Stimulated activated CD4-positive, alpha-beta T cell treated with anti-CD3 and anti-CD28 coated beads, Interleukin-2, amount 100 ng/mL, for 24 hours (primary cell): ENCODE measurements around the gene IGSF9.

ENCODE experiments used
- DNase-seq, 2 donors: peaks; one replicate each; pipeline ENCODE4 v3.0.0-alpha.2; 2020

IGSF9 gene

DNA sequence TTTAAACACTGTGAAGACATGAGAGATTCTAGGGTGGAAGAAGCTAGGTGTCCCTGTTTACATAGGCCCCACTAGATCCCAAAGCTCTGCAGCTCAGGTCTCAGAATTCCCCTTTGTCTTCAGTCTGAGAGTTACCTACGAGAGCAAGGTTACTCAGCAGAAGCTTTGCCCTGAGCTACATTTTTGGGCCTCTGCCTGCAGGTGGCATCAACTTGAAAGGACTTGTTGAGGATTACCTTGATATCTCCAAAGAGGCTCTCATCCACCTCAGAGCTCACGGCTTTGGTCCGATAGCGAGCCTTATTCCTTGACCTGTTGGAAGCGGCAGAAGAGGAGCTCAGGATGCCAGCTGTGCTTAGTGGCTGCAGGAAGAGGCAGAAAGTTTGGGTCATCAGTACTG, 52.5 kb downstream of the IGSF9 start:
- no peak for DNase-seq

DNA sequence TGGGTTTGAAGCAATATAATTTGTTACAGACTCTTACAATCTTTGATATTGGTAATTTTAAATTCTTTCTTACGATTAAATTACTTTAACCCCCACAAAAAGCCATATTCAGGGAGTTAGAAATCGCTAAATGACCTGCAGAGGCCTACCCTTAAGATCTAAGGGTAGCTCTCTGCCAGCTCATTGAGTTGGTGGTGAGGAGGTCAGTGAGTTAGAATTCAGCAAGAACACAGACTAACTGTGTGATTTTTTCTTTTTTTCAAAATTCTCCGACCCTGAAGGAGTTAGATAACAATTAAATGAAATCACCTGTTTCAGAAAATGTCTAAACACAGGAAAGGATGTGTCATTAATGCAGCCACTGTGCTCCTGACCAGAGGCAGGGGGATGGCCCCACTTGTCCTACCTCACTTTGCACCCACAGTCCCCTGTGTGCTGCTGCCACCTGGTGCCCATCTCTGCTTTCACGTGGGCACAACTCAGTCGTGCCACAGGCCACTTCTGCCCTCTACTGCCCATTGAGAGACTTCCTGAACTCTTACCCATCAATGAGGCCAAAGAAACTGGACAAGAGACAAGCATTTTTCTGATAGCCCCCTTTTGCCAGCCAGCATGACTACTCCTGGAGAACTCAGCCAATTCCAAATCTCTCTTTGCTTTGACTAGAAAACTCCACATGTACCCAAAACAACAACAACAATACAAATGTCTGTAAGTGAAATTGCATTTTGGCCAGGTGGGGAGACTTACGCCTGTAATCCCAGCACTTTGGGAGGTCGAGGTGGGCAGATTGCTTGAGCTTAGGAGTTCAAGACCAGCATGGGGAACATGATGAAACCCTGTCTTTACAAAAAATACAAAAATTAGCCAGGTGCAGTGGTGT, 53.9 kb downstream of the IGSF9 start:
- DNase-seq = peak; percentile 78 to 79

DNA sequence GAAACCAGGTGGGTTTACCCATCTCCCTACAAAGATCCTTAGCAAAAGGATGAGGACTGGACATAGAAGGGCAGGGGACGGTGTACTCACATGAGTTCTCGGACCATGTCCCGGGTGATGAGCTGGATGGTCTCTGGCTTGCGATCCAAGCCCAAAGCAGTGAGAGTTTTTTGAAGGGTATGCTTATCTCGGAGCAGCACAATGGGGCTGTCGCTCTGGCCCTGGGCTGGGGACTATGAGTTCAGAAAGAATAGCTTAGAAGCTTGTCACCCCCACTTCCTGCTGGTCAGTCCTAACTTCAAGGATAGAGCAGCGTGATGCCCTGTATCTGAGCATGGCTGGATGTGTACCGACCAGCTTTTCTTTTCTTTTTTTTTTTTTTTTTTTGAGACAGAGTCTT, 55.0 kb downstream of the IGSF9 start:
- no peak for DNase-seq

DNA sequence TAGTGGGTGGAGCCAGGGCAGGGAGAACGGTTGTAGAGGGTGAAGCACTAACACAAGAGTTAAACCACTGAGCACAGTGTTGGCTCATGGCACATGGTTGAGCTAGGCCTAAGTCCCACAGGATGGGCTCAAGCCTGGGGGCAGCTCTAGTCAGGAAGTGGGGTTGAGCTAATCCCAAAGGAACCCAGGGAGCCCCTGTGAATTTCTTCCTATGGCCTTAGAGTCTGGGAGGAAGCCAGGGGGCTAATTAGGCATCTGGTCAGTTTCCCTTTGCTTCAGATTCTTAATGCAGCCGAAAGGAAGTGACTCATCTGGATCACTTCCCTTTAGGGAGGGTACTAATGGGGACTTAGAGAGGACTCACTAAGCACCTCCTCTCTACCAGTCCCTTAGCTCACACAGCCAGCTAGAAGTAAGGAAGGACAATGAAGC, 55.6 kb downstream of the IGSF9 start:
- no peak for DNase-seq

DNA sequence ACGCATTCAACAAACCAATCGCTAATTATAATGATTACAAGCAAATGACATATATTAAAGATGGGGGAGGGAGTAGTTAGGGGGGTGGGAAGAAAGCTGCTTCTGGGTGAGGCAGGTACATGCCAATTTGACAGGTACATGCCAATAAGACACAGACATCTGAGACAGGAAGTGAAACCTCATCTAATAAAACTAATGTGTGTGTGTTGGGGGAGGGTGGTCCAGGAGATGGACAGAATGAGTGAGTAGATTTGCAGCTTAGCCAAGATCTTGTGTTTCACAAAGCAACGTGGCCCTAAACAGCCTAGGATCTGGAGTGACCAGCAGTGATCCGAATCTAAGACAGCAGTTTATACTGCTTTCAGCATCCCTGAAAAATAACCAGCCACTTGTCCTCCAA, 56.2 kb downstream of the IGSF9 start:
- DNase-seq = no peak

DNA sequence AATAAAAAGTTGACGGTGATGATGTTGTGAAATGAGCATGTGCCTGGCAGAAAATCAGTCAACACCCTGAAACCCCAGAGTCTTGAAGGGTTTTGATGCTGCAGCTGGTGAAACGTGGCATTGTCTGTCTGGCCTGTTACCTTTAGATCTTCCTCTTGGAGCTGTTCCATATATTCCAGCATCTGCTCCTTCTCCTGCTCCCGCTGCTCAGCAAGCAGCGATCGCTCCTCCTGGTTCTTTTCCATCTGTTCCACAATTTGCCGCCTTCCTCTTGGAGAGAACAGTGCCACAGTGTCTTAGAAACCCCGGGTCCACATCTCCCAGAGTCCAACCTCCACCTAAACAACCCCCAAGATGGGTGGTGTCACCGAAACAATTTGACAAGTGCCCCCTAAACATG, 61.1 kb downstream of the IGSF9 start:
- DNase-seq = no peak

DNA sequence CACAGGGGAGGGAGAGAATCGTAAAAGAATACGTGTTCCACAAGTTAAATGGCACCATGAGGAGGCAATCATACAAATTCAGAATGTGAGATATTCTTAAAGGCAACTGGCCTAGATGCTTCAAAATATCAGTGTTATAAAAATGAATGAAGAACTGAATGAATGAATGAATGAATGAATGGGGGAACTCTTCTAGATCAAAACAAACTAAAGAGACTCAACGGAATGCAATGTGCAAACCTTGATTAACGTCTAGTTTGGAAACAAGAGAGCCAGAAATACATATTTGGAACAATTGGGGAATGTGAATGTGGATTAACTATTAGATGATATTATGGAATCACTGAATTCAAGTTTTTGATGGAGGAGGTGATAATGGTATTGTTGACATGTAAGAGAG, 62.3 kb downstream of the IGSF9 start:
- no peak for DNase-seq

DNA sequence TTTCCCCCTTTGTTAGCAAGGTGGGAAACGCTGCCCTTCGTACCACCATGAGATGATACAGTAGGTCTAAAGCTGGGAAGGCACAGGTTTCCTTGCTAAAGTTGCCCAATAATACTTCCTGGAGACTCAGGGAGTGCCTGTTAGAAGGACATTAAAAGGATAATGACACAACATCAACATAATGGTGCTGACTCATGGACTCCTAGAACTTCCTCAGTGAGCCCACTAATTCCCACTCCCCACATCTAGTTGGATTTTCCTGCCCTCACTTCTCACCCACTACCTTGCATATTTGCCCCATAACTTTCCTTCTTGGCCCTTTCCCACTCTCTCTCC, 62.9 kb downstream of the IGSF9 start:
- no peak for DNase-seq

DNA sequence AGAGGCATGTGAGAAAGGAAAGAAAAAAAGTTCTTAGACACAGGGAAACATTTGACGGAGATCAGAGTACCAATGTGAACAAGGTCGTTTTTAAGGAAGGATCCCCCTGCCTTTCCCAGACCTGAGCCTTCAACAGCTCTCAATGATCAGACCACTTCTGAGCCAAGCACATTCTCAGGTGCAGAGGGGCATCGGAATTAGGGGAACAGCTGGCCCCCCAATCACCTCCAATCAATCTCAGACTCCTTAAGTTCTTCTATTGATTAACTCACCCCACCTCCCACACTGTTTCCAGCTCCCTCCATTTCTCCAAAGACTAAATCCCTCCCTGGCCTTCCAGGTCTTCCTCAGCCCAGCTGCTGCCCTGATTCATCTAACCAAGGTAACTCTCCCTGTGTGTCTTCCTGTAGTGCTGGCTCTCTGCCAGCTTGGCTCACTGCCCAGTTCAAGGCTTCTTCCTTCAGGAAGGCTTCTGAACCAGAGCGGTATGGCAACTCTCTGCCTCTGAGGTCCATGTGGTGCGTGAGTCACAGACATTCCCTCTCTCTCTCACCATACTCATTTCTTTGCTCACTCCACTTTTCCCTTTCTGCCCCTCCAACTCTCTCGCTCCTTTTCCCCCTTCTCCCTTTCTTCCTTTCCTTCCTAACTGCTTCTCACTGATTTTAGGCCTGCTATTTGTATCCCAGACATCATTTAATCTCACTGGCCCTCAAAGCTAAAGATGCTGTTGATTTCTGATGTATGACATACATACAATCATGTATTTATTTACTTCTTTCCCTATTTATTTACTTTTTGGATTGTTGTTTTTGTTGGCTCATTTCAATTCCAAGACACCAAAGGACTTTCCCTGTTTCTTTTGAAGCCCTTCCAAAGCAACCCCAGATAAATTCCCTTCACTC, 63.5 kb downstream of the IGSF9 start:
- peak; percentile 33 to 34 for DNase-seq

DNA sequence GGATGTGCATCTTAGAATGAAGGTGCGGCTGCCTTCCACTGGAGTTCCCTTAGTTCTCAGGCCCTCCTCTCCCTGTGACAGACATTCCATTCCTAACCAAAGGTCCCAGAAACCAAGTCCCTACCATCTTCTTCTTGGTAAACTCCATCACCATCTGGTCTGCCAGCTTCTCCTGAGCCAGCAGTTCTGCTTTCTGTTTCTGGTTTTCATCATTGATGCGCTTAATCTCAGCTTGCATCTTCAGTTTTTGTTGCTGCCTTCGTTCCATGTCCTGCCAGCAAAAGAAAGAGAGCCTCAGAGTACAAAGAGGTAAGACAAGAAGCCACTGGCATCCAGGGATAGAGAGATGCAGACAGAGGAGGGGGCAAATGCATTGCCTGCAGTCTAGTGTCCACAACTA, 65.0 kb downstream of the IGSF9 start:
- no peak for DNase-seq

DNA sequence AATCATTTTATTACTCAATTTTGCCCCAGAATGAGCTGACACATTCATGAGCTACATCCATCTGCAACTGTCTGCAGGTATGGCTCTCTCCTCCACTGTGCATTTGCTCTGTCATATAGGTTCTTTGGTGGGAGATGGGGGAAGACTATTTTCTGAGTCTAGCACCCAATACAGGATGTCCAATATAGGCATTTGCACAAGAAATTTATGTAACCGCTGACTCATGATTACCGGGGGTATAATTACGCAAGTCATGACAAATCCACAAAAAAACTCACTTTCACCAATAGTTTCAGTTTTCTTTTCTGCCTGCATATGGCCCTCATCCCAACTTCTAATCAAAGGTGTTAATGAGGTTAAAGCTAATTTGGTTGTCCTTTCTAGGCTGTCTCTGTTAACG, 65.4 kb downstream of the IGSF9 start:
- no peak for DNase-seq

DNA sequence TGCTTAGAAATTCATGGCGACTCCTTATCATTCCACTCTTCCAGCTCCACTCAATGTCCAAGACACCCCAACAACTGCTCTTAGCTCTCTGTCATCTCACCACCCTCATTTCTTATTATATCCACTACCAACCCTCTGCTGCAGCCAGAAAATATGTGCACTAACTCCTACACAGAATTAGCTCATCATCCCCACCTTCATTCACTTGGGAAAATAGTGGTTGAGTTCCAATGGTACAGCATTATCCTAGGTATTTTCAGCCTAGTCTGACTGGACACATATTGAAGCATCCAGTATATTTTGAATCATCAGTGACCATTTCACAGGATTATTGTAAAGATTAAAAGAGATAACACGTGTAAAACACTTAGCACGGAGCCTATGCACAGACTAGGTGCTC, 66.3 kb downstream of the IGSF9 start:
- no peak for DNase-seq

DNA sequence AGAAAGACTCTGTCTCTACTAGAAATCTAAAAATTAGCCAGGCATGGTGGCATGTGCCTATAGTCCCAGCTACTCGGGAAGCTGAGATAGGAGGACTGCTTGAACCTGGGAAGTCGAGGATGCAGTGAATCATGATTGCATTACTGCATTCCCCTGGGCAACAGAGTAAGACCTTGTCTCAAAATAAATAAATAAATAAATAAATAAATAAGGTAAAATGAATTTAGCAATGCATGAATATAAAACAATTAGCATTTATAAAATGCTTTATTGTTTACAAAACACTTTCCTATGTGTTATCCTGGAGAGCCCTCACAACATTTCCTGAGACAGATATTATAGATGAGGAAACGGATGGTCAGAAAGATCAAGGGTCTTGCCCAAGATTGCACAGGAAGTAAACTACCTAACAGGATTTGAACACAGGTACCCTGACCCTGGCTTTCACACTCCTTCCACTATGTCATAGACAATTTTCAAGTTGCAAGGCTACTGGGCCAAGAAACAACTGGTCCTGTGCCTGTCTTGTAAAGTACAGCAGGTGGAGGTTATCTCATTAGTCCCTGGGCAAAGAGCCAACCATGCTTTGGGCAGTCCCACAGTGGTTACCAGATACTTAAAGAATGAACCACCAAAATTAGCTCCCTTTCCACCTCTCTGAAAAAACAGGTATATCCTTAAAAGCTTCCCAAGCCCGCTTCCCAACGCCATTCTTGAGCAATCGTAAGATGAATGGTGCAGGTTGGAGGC, 67.5 kb downstream of the IGSF9 start:
- no peak for DNase-seq
